Stimulated activated CD8-positive, alpha-beta memory T cell treated with anti-CD3 and anti-CD28 coated beads, Interleukin-7, amount 100 ng/mL, for 48 hours (primary cell): ENCODE results near the gene ESR2.
"Not testable (repeated sequence)": the region's sequence is repeated elsewhere in the genome, so short reads cannot be mapped to it uniquely, and the experiment has no call there.

Experiments used
- DNase-seq, 2 donors: peaks; one replicate each; pipeline ENCODE4 v3.0.0-alpha.2; 2020; ENCODE audit warnings: low read depth in 1 of 2; ENCODE audit errors: extremely low read depth in 1 of 2

The ESR2 gene

DNA sequence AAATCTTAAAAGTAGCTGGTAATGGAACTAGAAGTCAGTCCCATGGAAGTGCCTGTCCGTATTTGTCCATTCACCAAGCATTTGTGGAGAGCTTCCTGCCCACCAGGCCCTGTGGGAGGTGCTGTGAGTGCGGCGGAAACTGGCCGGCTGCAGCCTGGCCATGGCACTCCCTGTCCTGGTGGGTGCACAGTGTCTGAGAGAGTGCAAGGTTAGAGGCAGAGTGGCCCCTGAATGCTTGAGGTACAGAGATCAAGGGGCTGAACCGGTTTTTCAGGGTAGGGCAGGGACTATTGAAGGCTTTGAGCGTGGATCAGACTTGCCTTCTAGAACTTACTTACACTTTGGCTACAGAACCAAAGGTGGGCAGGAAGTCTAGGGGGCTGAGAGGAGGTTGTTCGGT, 92.9 kb downstream of the ESR2 start:
- DNase-seq: no peak

DNA sequence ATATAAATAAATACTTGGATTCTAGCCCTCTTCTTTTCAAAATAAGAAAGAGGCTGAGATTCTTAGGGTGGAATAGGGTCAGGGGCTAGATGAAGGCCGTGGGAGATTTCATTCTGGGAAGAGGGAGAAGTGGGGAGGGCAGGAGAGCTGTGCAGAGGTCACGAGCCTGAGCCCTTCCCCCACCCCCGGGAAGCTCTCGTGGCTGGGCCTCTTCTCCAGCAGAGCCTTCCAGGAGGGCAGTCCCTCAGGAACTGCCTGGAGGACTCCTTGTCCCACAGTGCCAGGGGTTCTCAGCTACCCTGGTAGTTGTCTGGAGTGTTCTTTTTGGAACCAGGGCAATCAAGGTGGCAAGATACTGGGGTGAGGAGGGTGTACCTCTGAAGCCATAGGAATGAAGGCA, 94.0 kb downstream of the ESR2 start:
- no peak for DNase-seq

GRCh38 chr14:64198486-64198885, 95.7 kb downstream of the ESR2 start:
- DNase-seq: no peak

- no peak for DNase-seq
Observed at GRCh38 chr14:64197996-64198395, 96.2 kb downstream of the ESR2 start.

GRCh38 chr14:64196814-64197411, 97.3 kb downstream of the ESR2 start:
- DNase-seq: no peak

GRCh38 chr14:64196056-64196455, 98.1 kb downstream of the ESR2 start:
- DNase-seq: no peak

- no peak for DNase-seq
Observed at GRCh38 chr14:64195199-64195598, 99.0 kb downstream of the ESR2 start.

GRCh38 chr14:64194404-64194803, 99.8 kb downstream of the ESR2 start:
- no peak for DNase-seq

DNA sequence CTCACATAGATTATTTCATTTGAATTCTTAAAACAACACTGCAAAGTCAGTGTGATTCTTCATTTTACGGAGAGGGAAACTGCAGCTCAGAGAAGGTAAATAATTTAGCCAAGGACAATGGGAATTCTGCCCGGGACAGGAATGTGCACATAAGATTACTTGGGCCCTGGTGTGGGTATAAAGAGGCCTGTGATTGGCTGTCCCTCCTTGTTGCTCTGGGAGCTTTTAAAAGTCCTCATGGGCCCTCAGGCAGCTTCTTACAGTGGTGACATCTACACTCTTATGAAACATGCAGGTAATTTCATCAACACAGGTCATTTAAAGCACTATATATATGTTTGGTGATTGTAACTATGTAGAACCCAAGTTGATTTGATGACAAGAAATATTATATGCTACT, 100.3 kb downstream of the ESR2 start:
- no peak for DNase-seq

GRCh38 chr14:64191756-64192155, 102.4 kb downstream of the ESR2 start:
- no peak for DNase-seq

DNA sequence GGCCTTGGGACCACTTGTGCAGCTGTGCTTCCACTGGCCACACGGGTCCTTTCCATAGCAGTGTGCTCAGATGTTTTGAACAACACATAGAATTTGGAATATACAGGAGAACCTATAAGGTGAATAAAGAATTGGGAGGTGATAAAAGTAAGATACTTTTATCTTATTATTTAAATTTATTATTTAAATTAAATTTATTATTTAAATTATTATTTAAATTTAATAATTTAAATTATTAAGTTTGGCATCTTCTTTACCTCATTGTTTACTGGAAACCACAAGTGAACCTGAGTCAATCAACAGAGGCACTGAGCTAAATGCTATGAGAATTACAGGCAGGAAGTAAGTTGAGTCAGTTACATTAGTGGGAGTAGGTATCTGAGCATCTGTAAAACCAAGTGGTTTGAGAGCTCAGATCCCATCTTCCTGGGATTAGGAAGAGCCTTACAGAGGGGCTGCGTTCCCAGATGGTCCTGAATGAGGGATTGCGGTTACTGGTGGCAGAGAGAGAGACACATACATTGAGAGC, 103.1 kb downstream of the ESR2 start:
- DNase-seq: no peak

- no peak for DNase-seq
Observed at GRCh38 chr14:64187331-64187730, 106.8 kb downstream of the ESR2 start.

- DNase-seq: no peak
Observed at GRCh38 chr14:64186231-64187129, 107.7 kb downstream of the ESR2 start.

- DNase-seq: no peak
Observed at GRCh38 chr14:64185184-64185583, 109.0 kb downstream of the ESR2 start.

DNA sequence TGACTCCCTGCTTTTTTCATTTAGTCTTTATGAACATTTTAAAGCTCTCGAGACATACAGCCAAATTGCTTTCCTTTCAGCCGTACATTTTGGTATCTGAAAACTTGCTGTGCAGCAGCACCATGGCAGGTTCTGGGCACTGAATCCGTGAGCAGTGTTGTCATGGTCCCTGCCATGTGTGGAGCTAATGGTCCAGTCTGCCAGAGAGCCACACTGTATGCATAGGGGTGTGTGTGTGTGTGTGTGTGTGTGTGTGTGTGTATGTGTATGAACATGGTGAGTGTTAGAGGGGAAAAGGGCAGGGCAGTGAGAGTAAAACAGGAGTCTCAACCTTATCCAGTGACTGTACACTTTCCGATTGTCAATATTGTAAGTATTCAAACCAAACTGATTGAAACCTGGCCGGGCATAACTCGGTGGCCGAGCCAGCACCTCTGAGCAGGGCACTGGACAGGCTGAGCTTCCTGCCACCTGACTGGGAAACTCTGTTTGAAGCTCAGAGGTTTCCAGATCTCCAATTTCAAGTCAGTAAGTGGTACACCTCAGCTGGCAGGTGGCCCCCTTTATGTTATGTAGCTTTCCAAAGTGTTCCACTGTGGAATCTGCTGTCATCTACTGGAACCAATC, 110.0 kb downstream of the ESR2 start:
- no peak for DNase-seq

- DNase-seq: not testable (repeated sequence)
Observed at GRCh38 chr14:64182908-64183307, 111.3 kb downstream of the ESR2 start.

DNA sequence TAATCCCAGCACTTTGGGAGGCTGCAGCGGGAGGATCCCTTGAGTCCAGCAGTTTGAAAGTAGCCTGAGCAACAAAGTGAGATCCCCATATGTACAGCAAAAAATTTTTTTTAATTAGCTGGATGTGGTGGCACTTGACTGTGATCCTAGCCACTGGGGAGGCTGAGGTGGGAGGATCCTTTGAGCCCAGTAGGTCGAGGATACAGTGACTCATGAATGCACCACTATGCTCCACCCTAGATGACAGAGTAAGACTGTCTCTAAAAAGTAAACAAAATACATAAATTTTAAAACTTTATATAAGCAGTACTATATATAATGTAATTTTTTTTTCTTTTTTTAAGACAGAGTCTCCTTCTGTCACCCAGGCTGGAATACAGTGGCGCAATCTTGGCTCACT, 115.4 kb downstream of the ESR2 start:
- DNase-seq: no peak

GRCh38 chr14:64176330-64176729, 117.8 kb downstream of the ESR2 start:
- no peak for DNase-seq

- DNase-seq: no peak
Observed at GRCh38 chr14:64174922-64175782, 119.0 kb downstream of the ESR2 start.

DNA sequence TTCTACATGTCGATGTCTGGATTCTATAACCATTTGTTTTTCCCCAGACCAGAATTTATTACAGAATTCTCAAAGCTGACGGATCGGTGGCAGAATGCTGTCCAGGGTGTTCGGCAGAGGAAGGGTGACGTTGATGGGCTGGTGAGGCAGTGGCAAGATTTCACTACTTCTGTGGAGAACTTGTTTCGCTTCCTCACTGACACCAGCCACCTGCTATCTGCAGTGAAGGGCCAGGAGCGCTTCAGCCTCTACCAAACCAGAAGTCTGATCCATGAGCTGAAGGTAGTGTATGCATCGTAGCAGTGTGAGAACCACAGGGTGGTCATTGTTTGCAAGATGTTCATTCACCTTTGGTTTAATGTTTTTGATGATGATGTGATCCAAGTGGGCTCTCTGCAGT, 124.0 kb downstream of the ESR2 start:
- DNase-seq: no peak

- DNase-seq: no peak
Observed at GRCh38 chr14:64159588-64159987, 134.6 kb downstream of the ESR2 start.
